ENCODE data around the gene RNFT2.

Gene RNFT2

GRCh38 chr12:116807546-116807945 is 69.4 kb downstream of the RNFT2 start:
- H3K4me3 ChIP-seq (ENCODE audit: low read length): no peak overlapping the region
- H3K27ac ChIP-seq (ENCODE audit: low read depth, low read length): peak overlapping the region; percentile 25
- H3K79me2 ChIP-seq (ENCODE audit: control insufficient read depth, low read length): peaks cover 4% of the 10 kb centered on the region; the same call in 1 of the 2 replicates
- peaks cover 15% of the 10 kb centered on the region for H3K36me3 ChIP-seq (ENCODE audit: control insufficient read depth, low read length)
- peaks cover 90% of the 10 kb centered on the region for H3K4me1 ChIP-seq (ENCODE audit: control insufficient read depth, low read length)
- no peaks in the 10 kb centered on the region for H3K9me3 ChIP-seq (ENCODE audit: control insufficient read depth, insufficient read depth, low read length)
- peaks cover 29% of the 10 kb centered on the region for H3F3A ChIP-seq (ENCODE audit: control insufficient read depth, insufficient read depth)
- H3K27me3 ChIP-seq (ENCODE audit: control insufficient read depth, low read length): no peaks in the 10 kb centered on the region
- TF ChIP-seq EZH2phosphoT487 (IDR thresholded peaks at IDR 0.05; ENCODE audit: borderline replicate concordance, low read length) (no peak), CTCF (IDR thresholded peaks at IDR 0.05; ENCODE audit: low read depth, low read length, poor library complexity, severe bottlenecking) (no peak)
- H4K20me1 ChIP-seq (ENCODE audit: control insufficient read depth, insufficient read depth, low read depth, low read length): no peaks in the 10 kb centered on the region
- no peaks in the 10 kb centered on the region for H3K9me2 ChIP-seq (replicated peaks; ENCODE audit: control insufficient read depth, low read length)
- H3K4me2 ChIP-seq (ENCODE audit: low read length): peak overlapping the region; percentile 25

DNA sequence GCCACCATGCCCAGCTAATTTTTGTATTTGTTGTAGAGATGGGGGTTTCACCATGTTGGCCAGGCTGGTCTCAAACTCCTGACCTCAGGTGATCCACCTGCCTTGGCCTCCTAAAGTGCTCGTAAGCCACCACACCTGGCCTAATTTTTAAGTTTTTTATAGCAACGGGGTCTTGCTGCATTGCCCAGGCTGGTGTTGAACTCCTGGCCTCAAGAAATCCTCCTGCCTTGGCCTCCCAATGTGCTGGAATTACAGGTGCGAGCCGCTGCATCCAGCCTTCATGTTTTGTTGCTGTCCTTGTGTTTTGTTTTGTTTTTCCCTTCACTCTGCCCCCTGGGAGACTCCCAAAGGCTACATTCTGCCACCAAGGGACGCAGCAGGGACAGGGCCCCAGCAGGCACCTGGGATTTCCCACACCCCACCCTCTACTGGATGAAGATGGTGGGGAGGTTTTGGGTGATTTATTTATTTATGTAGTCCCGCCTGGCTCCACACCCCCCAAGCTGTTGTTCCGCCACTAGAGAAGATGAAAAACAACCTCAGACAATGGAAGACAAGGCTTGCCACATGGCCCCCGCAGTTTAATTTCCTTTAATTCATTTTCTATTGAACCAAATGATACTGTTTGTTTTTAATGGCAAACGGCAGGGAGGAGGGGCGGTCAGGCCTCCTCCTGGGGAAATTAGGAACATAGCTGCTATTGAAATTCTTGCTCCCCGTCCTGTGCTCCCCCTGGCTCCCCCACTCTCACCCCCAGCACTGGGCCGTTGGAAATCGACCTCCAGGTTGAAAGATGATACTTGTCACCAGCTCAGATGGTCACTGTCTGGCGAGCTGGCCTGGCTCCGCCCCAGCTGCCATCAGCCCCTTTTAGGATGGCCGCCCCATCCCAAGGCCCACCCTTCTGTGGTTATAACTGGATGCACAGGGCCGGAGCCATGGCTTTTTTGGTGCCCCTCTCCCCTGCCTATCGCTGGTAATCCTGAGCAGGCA is 70.3 kb downstream of the RNFT2 start:
- Histone ChIP-seq H3K27me3 (ENCODE audit: control insufficient read depth, low read length) (no peaks in the 10 kb centered on the region), H3K79me2 (ENCODE audit: control insufficient read depth, low read length) (peaks cover 4% of the 10 kb centered on the region; the same call in 1 of the 2 replicates), H3K4me1 (ENCODE audit: control insufficient read depth, low read length) (peaks cover 93% of the 10 kb centered on the region), H3K4me2 (ENCODE audit: low read length) (no peak overlapping the region), H3K36me3 (ENCODE audit: control insufficient read depth, low read length) (peaks cover 14% of the 10 kb centered on the region), H4K20me1 (ENCODE audit: control insufficient read depth, insufficient read depth, low read depth, low read length) (no peaks in the 10 kb centered on the region), H3F3A (ENCODE audit: control insufficient read depth, insufficient read depth) (peaks cover 22% of the 10 kb centered on the region), H3K4me3 (ENCODE audit: low read length) (no peak overlapping the region), H3K9me3 (ENCODE audit: control insufficient read depth, insufficient read depth, low read length) (no peaks in the 10 kb centered on the region), H3K9me2 (replicated peaks; ENCODE audit: control insufficient read depth, low read length) (no peaks in the 10 kb centered on the region), H3K27ac (ENCODE audit: low read depth, low read length) (no peak overlapping the region)
- no peak for TF ChIP-seq EZH2phosphoT487 (IDR thresholded peaks at IDR 0.05; ENCODE audit: borderline replicate concordance, low read length)
- TF ChIP-seq CTCF (IDR thresholded peaks at IDR 0.05; ENCODE audit: low read depth, low read length, poor library complexity, severe bottlenecking): no peak

- H3K27me3 ChIP-seq (ENCODE audit: control insufficient read depth, low read length): no peaks in the 10 kb centered on the region
- peak overlapping the region; percentile 22 for H3K27ac ChIP-seq (ENCODE audit: low read depth, low read length)
- no peaks in the 10 kb centered on the region for H3K9me2 ChIP-seq (replicated peaks; ENCODE audit: control insufficient read depth, low read length)
- H3K4me2 ChIP-seq (ENCODE audit: low read length): peak overlapping the region; percentile 46
- H3K36me3 ChIP-seq (ENCODE audit: control insufficient read depth, low read length): peaks cover 18% of the 10 kb centered on the region
- H3K9me3 ChIP-seq (ENCODE audit: control insufficient read depth, insufficient read depth, low read length): no peaks in the 10 kb centered on the region
- H3K4me3 ChIP-seq (ENCODE audit: low read length): peak overlapping the region; percentile 7
- TF ChIP-seq CTCF (IDR thresholded peaks at IDR 0.05; ENCODE audit: low read depth, low read length, poor library complexity, severe bottlenecking): no peak
- TF ChIP-seq EZH2phosphoT487 (IDR thresholded peaks at IDR 0.05; ENCODE audit: borderline replicate concordance, low read length): no peak
- peaks cover 6% of the 10 kb centered on the region for H3F3A ChIP-seq (ENCODE audit: control insufficient read depth, insufficient read depth)
- no peaks in the 10 kb centered on the region for H4K20me1 ChIP-seq (ENCODE audit: control insufficient read depth, insufficient read depth, low read depth, low read length)
- H3K79me2 ChIP-seq (ENCODE audit: control insufficient read depth, low read length): peaks cover 11% of the 10 kb centered on the region
- H3K4me1 ChIP-seq (ENCODE audit: control insufficient read depth, low read length): peaks cover 94% of the 10 kb centered on the region
These were observed 74.1 kb downstream of the RNFT2 start for GRCh38 chr12:116812238-116812637.

Measured in DOHH2 (cell line).